ENCODE results near the gene RITA1. TPM values are rescaled to one million over a fixed set of nuclear protein-coding genes. Genes with fewer than 3 reads are reported as not detected.

The RITA1 gene
- total and polyA plus RNA-seq, 4 donors = 10.6 to 18.1 (median 14.9) TPM

DNA sequence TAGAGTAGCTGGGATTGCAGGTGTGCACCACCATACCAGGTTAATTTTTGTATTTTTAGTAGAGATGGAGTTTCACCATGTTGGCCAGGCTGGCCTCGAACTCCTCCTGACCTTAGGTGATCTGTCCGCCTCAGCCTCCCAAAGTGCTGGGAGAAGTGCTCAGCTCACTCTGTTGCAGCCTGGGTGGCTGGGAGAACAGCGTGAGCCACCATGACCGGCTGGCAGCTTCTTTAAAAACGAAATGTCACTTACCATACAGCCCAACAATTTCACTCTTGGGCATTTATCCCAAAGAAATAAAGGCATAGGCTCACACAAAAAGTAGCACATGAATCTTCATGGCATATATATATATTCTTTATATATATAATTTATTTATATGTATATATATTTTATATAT is 40.7 kb upstream of the RITA1 start:
- no peaks in the 10 kb centered on the region for H3K27me3 ChIP-seq (ENCODE audit: control insufficient read depth in 4 of 4, insufficient read depth in 4 of 4, low read length in 3 of 4)

More for the DNA sequence above, 40.7 kb upstream of the RITA1 start:
- H3K9me3 ChIP-seq (ENCODE audit: control insufficient read depth in 4 of 4, low read length in 3 of 4) = no peaks in the 10 kb centered on the region
- H3K9ac ChIP-seq (ENCODE audit: low read depth in 1 of 2, low read length in 2 of 2) = no peak overlapping the region
- WGBS = 79% methylated on average over 5 of the region's 5 CpGs
- DNase-seq (ENCODE audit: low spot score) = no peak
- H3K36me3 ChIP-seq (ENCODE audit: control insufficient read depth in 4 of 4, insufficient read depth in 3 of 4, low read depth in 1 of 4, low read length in 3 of 4) = no peaks in the 10 kb centered on the region
- no peak for TF ChIP-seq HNF4A (conservative IDR thresholded peaks at IDR 0.05)
- TF ChIP-seq HNF4G (IDR thresholded peaks at IDR 0.05) = no peak
- TF ChIP-seq GABPA (IDR thresholded peaks at IDR 0.05 in 1 of 2, conservative IDR thresholded peaks at IDR 0.05 in 1 of 2) = no peak
- no peak for TF ChIP-seq FOXA2 (IDR thresholded peaks at IDR 0.05)
- no peak for TF ChIP-seq RAD21 (IDR thresholded peaks at IDR 0.05)
- TF ChIP-seq YY1 (IDR thresholded peaks at IDR 0.05) = no peak
- TF ChIP-seq, protein P1, sequence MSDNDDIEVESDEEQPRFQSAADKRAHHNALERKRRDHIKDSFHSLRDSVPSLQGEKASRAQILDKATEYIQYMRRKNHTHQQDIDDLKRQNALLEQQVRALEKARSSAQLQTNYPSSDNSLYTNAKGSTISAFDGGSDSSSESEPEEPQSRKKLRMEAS (IDR thresholded peaks at IDR 0.05) = no peak
- no peak for TF ChIP-seq NR2F2 (IDR thresholded peaks at IDR 0.05)
- TF ChIP-seq TAF1 (conservative IDR thresholded peaks at IDR 0.05) = no peak
- no peak for TF ChIP-seq FOXA1 (IDR thresholded peaks at IDR 0.05)
- no peak for TF ChIP-seq RXRA (IDR thresholded peaks at IDR 0.05)
- TF ChIP-seq SP1 (IDR thresholded peaks at IDR 0.05) = no peak
- TF ChIP-seq, protein P2, sequence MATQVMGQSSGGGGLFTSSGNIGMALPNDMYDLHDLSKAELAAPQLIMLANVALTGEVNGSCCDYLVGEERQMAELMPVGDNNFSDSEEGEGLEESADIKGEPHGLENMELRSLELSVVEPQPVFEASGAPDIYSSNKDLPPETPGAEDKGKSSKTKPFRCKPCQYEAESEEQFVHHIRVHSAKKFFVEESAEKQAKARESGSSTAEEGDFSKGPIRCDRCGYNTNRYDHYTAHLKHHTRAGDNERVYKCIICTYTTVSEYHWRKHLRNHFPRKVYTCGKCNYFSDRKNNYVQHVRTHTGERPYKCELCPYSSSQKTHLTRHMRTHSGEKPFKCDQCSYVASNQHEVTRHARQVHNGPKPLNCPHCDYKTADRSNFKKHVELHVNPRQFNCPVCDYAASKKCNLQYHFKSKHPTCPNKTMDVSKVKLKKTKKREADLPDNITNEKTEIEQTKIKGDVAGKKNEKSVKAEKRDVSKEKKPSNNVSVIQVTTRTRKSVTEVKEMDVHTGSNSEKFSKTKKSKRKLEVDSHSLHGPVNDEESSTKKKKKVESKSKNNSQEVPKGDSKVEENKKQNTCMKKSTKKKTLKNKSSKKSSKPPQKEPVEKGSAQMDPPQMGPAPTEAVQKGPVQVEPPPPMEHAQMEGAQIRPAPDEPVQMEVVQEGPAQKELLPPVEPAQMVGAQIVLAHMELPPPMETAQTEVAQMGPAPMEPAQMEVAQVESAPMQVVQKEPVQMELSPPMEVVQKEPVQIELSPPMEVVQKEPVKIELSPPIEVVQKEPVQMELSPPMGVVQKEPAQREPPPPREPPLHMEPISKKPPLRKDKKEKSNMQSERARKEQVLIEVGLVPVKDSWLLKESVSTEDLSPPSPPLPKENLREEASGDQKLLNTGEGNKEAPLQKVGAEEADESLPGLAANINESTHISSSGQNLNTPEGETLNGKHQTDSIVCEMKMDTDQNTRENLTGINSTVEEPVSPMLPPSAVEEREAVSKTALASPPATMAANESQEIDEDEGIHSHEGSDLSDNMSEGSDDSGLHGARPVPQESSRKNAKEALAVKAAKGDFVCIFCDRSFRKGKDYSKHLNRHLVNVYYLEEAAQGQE (IDR thresholded peaks at IDR 0.05) = no peak
- TF ChIP-seq ATF3 (IDR thresholded peaks at IDR 0.05) = no peak
- TF ChIP-seq EGR1 (IDR thresholded peaks at IDR 0.05; ENCODE audit: low read depth in 2 of 2) = no peak
- TF ChIP-seq JUND (IDR thresholded peaks at IDR 0.05) = no peak
- TF ChIP-seq, protein P3, sequence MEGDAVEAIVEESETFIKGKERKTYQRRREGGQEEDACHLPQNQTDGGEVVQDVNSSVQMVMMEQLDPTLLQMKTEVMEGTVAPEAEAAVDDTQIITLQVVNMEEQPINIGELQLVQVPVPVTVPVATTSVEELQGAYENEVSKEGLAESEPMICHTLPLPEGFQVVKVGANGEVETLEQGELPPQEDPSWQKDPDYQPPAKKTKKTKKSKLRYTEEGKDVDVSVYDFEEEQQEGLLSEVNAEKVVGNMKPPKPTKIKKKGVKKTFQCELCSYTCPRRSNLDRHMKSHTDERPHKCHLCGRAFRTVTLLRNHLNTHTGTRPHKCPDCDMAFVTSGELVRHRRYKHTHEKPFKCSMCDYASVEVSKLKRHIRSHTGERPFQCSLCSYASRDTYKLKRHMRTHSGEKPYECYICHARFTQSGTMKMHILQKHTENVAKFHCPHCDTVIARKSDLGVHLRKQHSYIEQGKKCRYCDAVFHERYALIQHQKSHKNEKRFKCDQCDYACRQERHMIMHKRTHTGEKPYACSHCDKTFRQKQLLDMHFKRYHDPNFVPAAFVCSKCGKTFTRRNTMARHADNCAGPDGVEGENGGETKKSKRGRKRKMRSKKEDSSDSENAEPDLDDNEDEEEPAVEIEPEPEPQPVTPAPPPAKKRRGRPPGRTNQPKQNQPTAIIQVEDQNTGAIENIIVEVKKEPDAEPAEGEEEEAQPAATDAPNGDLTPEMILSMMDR (IDR thresholded peaks at IDR 0.05; ENCODE audit: low read depth, low read length, missing input control) = no peak
- TF ChIP-seq ZBTB33 (IDR thresholded peaks at IDR 0.05) = no peak
- no peak overlapping the region for H3K4me3 ChIP-seq (ENCODE audit: low read depth in 1 of 3, low read length in 3 of 3)
- H3K27ac ChIP-seq (ENCODE audit: low read depth in 1 of 2, low read length in 2 of 2) = no peak overlapping the region
- H3K4me1 ChIP-seq (ENCODE audit: control insufficient read depth in 4 of 4, insufficient read depth in 4 of 4, low read length in 3 of 4) = no peaks in the 10 kb centered on the region
